GM12878 (cell line): Measurements from ENCODE around the gene LEMD1. TPM values are rescaled to one million over a fixed set of nuclear protein-coding genes. Genes with fewer than 3 reads are reported as not detected.

Experiments
- ATAC-seq: fragments of 200-7000 bp; cut with Tn5 transposase; 3 replicates; pipeline ENCODE4 v1.9.1; 2020; ENCODE audit warnings: mild to moderate bottlenecking, moderate library complexity
- BruUV-seq: library from RNA; stranded (reverse); fragments of 400-500 nt; replicated peaks from 2 replicates; lab custom pipeline; 2021; lab: Mats Ljungman, UMichigan
- CTCF ChIA-PET: fragments of 300-600 bp; sonication (Branson Sonifier 250); formaldehyde crosslinking; extraction: SDS; loops from one replicate; lab custom pipeline; 2021; ENCODE audit warnings: inconsistent platforms; lab: Yijun Ruan, JAX
- POLR2A ChIA-PET: fragments of 350-600 bp; formaldehyde crosslinking; extraction: SDS; loops from one replicate; lab custom pipeline; 2021; ENCODE audit warnings: inconsistent platforms; lab: Charles Lee
- RAD21 ChIA-PET: fragments of 300-600 bp; sonication (Branson Sonifier 250); formaldehyde crosslinking; loops from one replicate; lab custom pipeline; 2023; ENCODE audit warnings: antibody characterized with exemption; ENCODE audit not compliant: unreplicated experiment; lab: Charles Lee
- SMC1A ChIA-PET: fragments of 300-600 bp; sonication (Branson Sonifier 250); formaldehyde crosslinking; loops from one replicate; lab custom pipeline; 2023; ENCODE audit not compliant: unreplicated experiment, uncharacterized antibody; lab: Charles Lee
- DNase-seq: peaks from one replicate; pipeline ENCODE4 v3.0.0-alpha.2; 2011; ENCODE audit warnings: low read depth, low spot score
- FAIRE-seq: peaks from 3 replicates; lab custom pipeline; 2011; peaks lifted over from hg19 to GRCh38; lab: Jason Lieb, UNC
- H2AFZ ChIP-seq: 2 replicates; pipeline ENCODE4 v1.6.0; 2011; ENCODE audit warnings: low read depth, low read length, control low read depth; ENCODE audit not compliant: control insufficient read depth
- H3K27ac ChIP-seq: 2 replicates; pipeline ENCODE4 v1.5.1; 2011; ENCODE audit warnings: control low read depth; ENCODE audit not compliant: control insufficient read depth, insufficient read depth
- H3K27me3 ChIP-seq, 2 experiments: replicated peaks in 1 of 2; 2 replicates each; pipeline versions ENCODE4 v1.6.0 to v1.6.1; 2011; ENCODE audit warnings: low read length in 1 of 2; ENCODE audit not compliant: control insufficient read depth in 2 of 2, insufficient read depth in 2 of 2
- H3K36me3 ChIP-seq, 2 experiments: 2 replicates each; pipeline ENCODE4 v1.5.1; 2011; ENCODE audit warnings: low read length in 1 of 2; ENCODE audit not compliant: control insufficient read depth in 2 of 2, insufficient read depth in 2 of 2
- H3K4me1 ChIP-seq: 2 replicates; pipeline ENCODE4 v1.6.1; 2011; ENCODE audit warnings: mild to moderate bottlenecking, low read length, moderate library complexity, mixed read lengths; ENCODE audit not compliant: control insufficient read depth, insufficient read depth
- H3K4me2 ChIP-seq: 2 replicates; pipeline ENCODE4 v1.6.0; 2011; ENCODE audit warnings: control low read depth; ENCODE audit not compliant: control insufficient read depth, insufficient read depth
- H3K4me3 ChIP-seq: fragments of 200-600 bp; sonication (generic); 2 replicates; pipeline ENCODE4 v1.5.1; 2016
- H3K79me2 ChIP-seq: 2 replicates; pipeline ENCODE4 v1.6.0; 2011; ENCODE audit warnings: low read length; ENCODE audit not compliant: control insufficient read depth, insufficient read depth
- H3K9ac ChIP-seq: 2 replicates; pipeline ENCODE4 v1.8.0; 2011; ENCODE audit warnings: low read length, control low read depth, mixed read lengths; ENCODE audit not compliant: control insufficient read depth, insufficient read depth
- H3K9me3 ChIP-seq: replicated peaks from 3 replicates; pipeline ENCODE4 v1.5.1; 2011; ENCODE audit warnings: mild to moderate bottlenecking, low read length; ENCODE audit not compliant: control insufficient read depth, insufficient read depth
- H4K20me1 ChIP-seq: 2 replicates; pipeline ENCODE4 v1.6.0; 2011; ENCODE audit not compliant: control insufficient read depth, insufficient read depth
- DPF2 ChIP-seq: fragments of 450-650 bp; IDR thresholded peaks from 2 replicates; pipeline ENCODE4 v1.6.1; 2017; ENCODE audit warnings: mild to moderate bottlenecking
- ETV6 ChIP-seq, 2 experiments: fragments of 450-650 bp in 1 of 2; IDR thresholded peaks in 1 of 2; conservative IDR thresholded peaks in 1 of 2; 2 replicates each; pipeline ENCODE4 v1.6.1; 2014; ENCODE audit warnings: antibody characterized with exemption in 1 of 2, borderline replicate concordance in 1 of 2, low read depth in 1 of 2, mild to moderate bottlenecking in 1 of 2, moderate library complexity in 1 of 2
- IKZF1 ChIP-seq: fragments of 450-650 bp; conservative IDR thresholded peaks from 2 replicates; pipeline ENCODE4 v1.6.1; 2017; ENCODE audit warnings: antibody characterized with exemption, mild to moderate bottlenecking
- KAT2A ChIP-seq: conservative IDR thresholded peaks from 2 replicates; pipeline ENCODE4 v1.6.1; 2011; ENCODE audit warnings: low read depth, low read length; ENCODE audit not compliant: control insufficient read depth
- NFXL1 ChIP-seq: fragments of 450-650 bp; IDR thresholded peaks from 2 replicates; pipeline ENCODE4 v1.6.1; 2017; ENCODE audit warnings: antibody characterized with exemption, mild to moderate bottlenecking, borderline replicate concordance
- NFYA ChIP-seq: IDR thresholded peaks from 2 replicates; pipeline ENCODE4 v1.6.1; 2011; ENCODE audit warnings: low read depth, mild to moderate bottlenecking, low read length, improper control_type of control experiment, borderline replicate concordance
- NFYB ChIP-seq: IDR thresholded peaks from 2 replicates; pipeline ENCODE4 v1.6.1; 2011; ENCODE audit warnings: low read depth, mild to moderate bottlenecking, low read length, improper control_type of control experiment, moderate library complexity; ENCODE audit not compliant: insufficient read depth
- SPI1 ChIP-seq: IDR thresholded peaks from 2 replicates; pipeline ENCODE4 v1.6.1; 2011; ENCODE audit warnings: low read depth, mild to moderate bottlenecking, low read length, moderate library complexity, borderline replicate concordance; ENCODE audit not compliant: insufficient read depth
- TCF12 ChIP-seq: IDR thresholded peaks from 2 replicates; pipeline ENCODE4 v1.6.1; 2011; ENCODE audit warnings: low read depth, mild to moderate bottlenecking, low read length
- ZNF24 ChIP-seq: fragments of 450-650 bp; IDR thresholded peaks from 2 replicates; pipeline ENCODE4 v1.6.1; 2017; ENCODE audit warnings: antibody characterized with exemption, mild to moderate bottlenecking
- WGBS: methylation state at CpG from one replicate; pipeline ENCODE4 v1.1.6; 2016; ENCODE audit warnings: low lambda C conversion rate; ENCODE audit not compliant: insufficient replicate concordance, insufficient coverage; ENCODE audit errors: missing lambda C conversion rate; 5-methylcytosine and 5-hydroxymethylcytosine counted together
- in situ Hi-C: fragments of 300-500 bp; cut with MboI; formaldehyde crosslinking; loops from 9 replicates; pipeline ENCODE4 v1.14.3; 2018; ENCODE audit warnings: mixed read lengths
- intact Hi-C: fragments of 100-400 bp; cut with micrococcal nuclease; formaldehyde crosslinking; loops from one replicate; pipeline ENCODE4 v1.14.2; 2022; ENCODE audit not compliant: unreplicated experiment
- polyA plus RNA-seq, 11 experiments: library from polyadenylated mRNA; depleted of rRNA in 4 of 11; unstranded in 6 of 11; stranded (reverse) in 5 of 11; fragments of >200 nt; fragmentation: Nextera tagmentation in 4 of 11; fragmentation: Illumina TruSeq in 1 of 11; extraction: Ambion mirVana in 4 of 11; extraction: Trizol in 1 of 11; gene quantifications; 1 replicate in 1 of 11; 2 replicates in 10 of 11; pipeline versions ENCODE4 v1.2.1 to v1.2.3, GENCODE V29; 2011 to 2016; ENCODE audit warnings: inconsistent platforms in 2 of 11, missing spikeins in 2 of 11, low read depth in 1 of 11
- total RNA-seq, 4 experiments: library from RNA; depleted of rRNA in 3 of 4; stranded (reverse); fragments of >200 nt in 3 of 4; fragmentation: Illumina TruSeq in 1 of 4; extraction: Trizol in 1 of 4; gene quantifications; 2 replicates each; pipeline versions ENCODE4 v1.2.1 to v1.2.3, GENCODE V29; 2013 to 2021
- TF ChIP-seq, protein P1 (sequence below): fragments of 150-350 bp; IDR thresholded peaks from 2 replicates; pipeline ENCODE4 v1.6.1; 2016; ENCODE audit warnings: low read depth, low read length

Gene LEMD1
- total and polyA plus RNA-seq, 10 of the 15 experiments (the other 5 are each of a cell fraction or from before 2014, with no cell fraction given), result 0.19 to 1.2 (median 0.26) TPM; not detected in 7

DNA sequence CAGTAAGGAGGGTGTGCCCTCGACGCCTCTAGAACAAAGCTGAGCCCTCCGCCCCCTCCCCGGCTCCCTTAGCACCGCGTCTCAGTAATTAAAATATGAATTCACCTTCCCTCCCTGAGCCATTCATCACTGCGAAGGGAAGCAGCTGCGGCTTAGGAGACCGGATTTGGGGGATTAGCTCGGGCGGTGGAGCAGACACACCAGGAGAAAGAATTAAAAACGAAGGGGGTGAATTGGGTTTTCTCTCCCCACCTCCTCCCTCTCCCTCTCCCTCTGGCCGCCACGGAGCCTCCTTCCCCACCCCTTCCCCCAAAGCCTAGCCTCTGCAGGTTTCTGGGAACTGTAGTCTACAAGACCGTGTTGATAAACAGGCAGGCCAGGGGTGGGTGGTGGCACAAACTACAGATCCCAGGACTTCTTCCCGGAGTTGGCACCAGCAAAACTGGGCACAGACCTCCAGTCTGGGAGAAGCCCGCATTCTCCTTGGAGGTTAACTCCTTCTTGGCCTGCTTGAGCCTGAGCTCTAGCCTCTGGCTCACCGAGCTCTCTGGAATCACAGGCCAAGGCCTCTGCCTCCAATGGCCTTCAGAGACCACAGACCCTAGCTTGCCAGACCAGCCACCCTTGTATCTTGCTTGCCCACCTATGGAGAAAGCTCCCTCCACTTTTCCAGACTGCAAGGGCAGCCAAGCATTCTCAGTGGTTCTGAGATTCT is 23.2 kb upstream of the LEMD1 start:
- no peak for DNase-seq
- no peak for TF ChIP-seq KAT2A
- no peak for TF ChIP-seq TCF12
- TF ChIP-seq NFXL1, result no peak
- TF ChIP-seq NFYA, result no peak
- TF ChIP-seq, protein P1, sequence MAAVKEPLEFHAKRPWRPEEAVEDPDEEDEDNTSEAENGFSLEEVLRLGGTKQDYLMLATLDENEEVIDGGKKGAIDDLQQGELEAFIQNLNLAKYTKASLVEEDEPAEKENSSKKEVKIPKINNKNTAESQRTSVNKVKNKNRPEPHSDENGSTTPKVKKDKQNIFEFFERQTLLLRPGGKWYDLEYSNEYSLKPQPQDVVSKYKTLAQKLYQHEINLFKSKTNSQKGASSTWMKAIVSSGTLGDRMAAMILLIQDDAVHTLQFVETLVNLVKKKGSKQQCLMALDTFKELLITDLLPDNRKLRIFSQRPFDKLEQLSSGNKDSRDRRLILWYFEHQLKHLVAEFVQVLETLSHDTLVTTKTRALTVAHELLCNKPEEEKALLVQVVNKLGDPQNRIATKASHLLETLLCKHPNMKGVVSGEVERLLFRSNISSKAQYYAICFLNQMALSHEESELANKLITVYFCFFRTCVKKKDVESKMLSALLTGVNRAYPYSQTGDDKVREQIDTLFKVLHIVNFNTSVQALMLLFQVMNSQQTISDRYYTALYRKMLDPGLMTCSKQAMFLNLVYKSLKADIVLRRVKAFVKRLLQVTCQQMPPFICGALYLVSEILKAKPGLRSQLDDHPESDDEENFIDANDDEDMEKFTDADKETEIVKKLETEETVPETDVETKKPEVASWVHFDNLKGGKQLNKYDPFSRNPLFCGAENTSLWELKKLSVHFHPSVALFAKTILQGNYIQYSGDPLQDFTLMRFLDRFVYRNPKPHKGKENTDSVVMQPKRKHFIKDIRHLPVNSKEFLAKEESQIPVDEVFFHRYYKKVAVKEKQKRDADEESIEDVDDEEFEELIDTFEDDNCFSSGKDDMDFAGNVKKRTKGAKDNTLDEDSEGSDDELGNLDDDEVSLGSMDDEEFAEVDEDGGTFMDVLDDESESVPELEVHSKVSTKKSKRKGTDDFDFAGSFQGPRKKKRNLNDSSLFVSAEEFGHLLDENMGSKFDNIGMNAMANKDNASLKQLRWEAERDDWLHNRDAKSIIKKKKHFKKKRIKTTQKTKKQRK, result no peak
- no peak for TF ChIP-seq ZNF24
- TF ChIP-seq IKZF1, result no peak
- no peak for TF ChIP-seq SPI1
- TF ChIP-seq ETV6 (conservative IDR thresholded peaks at IDR 0.05 in 1 of 2, IDR thresholded peaks at IDR 0.05 in 1 of 2; ENCODE audit: borderline replicate concordance in 1 of 2, low read depth in 1 of 2), result no peak
- TF ChIP-seq NFYB, result no peak
- no peak for TF ChIP-seq DPF2
- no peaks in the 10 kb centered on the region for H4K20me1 ChIP-seq
- RAD21 ChIA-PET, result no interaction called here
- ATAC-seq, result no peak
- H3K36me3 ChIP-seq, result no peaks in the 10 kb centered on the region
- CTCF ChIA-PET, result interaction anchor here (1.2 to 3.7 kb wide), 5 partner anchors 14 to 109 kb away, joined by 3 to 11 read pairs (median 5); no protein-coding TSS in a partner anchor
- BruUV-seq, result no TSS peak
- WGBS, result 21% methylated on average over 18 of the region's 18 CpGs
- intact Hi-C loops, result no loop called here
- H3K4me2 ChIP-seq, result no peak overlapping the region
- H3K9me3 ChIP-seq, result no peaks in the 10 kb centered on the region
- H3K27me3 ChIP-seq, result no peaks in the 10 kb centered on the region; a peak in 1 of 4 replicates
- no peak overlapping the region for H3K9ac ChIP-seq
- SMC1A ChIA-PET, result interaction anchor here (0.6 to 1.1 kb wide), 4 partner anchors 30 to 58 kb away, joined by 3 read pairs; no protein-coding TSS in a partner anchor
- no peak overlapping the region for H2AFZ ChIP-seq
- H3K27ac ChIP-seq, result no peak overlapping the region
- POLR2A ChIA-PET, result interaction anchor here (0.6 to 0.7 kb wide), 2 partner anchors 16 to 132 kb away, joined by 4 read pairs; no protein-coding TSS in a partner anchor
- H3K4me3 ChIP-seq, result no peak overlapping the region
- in situ Hi-C loops, result no loop called here
- peaks cover 24% of the 10 kb centered on the region for H3K4me1 ChIP-seq
- H3K79me2 ChIP-seq, result no peaks in the 10 kb centered on the region
- no peak for FAIRE-seq
